ENCODE results near the gene ITCH.

- no peak for TF ChIP-seq EP300 (IDR thresholded peaks at IDR 0.05)
- TF ChIP-seq, protein P1, sequence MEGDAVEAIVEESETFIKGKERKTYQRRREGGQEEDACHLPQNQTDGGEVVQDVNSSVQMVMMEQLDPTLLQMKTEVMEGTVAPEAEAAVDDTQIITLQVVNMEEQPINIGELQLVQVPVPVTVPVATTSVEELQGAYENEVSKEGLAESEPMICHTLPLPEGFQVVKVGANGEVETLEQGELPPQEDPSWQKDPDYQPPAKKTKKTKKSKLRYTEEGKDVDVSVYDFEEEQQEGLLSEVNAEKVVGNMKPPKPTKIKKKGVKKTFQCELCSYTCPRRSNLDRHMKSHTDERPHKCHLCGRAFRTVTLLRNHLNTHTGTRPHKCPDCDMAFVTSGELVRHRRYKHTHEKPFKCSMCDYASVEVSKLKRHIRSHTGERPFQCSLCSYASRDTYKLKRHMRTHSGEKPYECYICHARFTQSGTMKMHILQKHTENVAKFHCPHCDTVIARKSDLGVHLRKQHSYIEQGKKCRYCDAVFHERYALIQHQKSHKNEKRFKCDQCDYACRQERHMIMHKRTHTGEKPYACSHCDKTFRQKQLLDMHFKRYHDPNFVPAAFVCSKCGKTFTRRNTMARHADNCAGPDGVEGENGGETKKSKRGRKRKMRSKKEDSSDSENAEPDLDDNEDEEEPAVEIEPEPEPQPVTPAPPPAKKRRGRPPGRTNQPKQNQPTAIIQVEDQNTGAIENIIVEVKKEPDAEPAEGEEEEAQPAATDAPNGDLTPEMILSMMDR (IDR thresholded peaks at IDR 0.05): no peak
- no peak for TF ChIP-seq POLR2A (IDR thresholded peaks at IDR 0.05)
These were observed 49.4 kb downstream of the ITCH start for GRCh38 chr20:34412453-34412852.

Data from ovary (tissue), 3 donors.